HepG2 (cell line): ENCODE data around the gene TMOD2. TPM values are rescaled to one million over a fixed set of nuclear protein-coding genes. Genes with fewer than 3 reads are reported as not detected.

Source experiments
- ASH2L ChIP-seq: fragments of 300-600, 200-600 bp; sonication (generic); IDR thresholded peaks from 2 replicates; pipeline ENCODE4 v1.7.0; 2017; ENCODE audit warnings: low read depth, mild to moderate bottlenecking, moderate library complexity, mixed read lengths, low read length; ENCODE audit not compliant: insufficient read length
- ATF7-NPFF ChIP-seq: sonication (generic); formaldehyde crosslinking; IDR thresholded peaks from 2 replicates; pipeline ENCODE4 v1.8.1; 2023; ENCODE audit warnings: mild to moderate bottlenecking, low read depth, missing genetic modification reagents, moderate library complexity
- E2F5 ChIP-seq: sonication (generic); formaldehyde crosslinking; conservative IDR thresholded peaks from 2 replicates; pipeline ENCODE4 v1.4.0; 2020; ENCODE audit warnings: missing genetic modification reagents
- FOXJ3 ChIP-seq: sonication (generic); formaldehyde crosslinking; IDR thresholded peaks from 2 replicates; pipeline ENCODE4 v1.4.0; 2020; ENCODE audit warnings: missing genetic modification reagents, mild to moderate bottlenecking, borderline replicate concordance
- FOXO4 ChIP-seq: sonication (generic); formaldehyde crosslinking; conservative IDR thresholded peaks from 2 replicates; pipeline ENCODE4 v1.8.1; 2023; ENCODE audit warnings: missing genetic modification reagents
- GATAD2A ChIP-seq: IDR thresholded peaks from 2 replicates; pipeline ENCODE4 v1.6.1; 2016
- HMG20B ChIP-seq: conservative IDR thresholded peaks from 2 replicates; pipeline ENCODE4 v1.6.1; 2016; ENCODE audit warnings: missing genetic modification reagents, missing compliant biosample characterization
- IKZF4 ChIP-seq: sonication (generic); formaldehyde crosslinking; IDR thresholded peaks from 2 replicates; pipeline ENCODE4 v1.5.1; 2020; ENCODE audit warnings: borderline replicate concordance, mild to moderate bottlenecking, low read depth, missing genetic modification reagents; ENCODE audit errors: not compliant biosample characterization
- MEF2D ChIP-seq: sonication (generic); formaldehyde crosslinking; IDR thresholded peaks from 2 replicates; pipeline ENCODE4 v1.5.1; 2020; ENCODE audit warnings: mild to moderate bottlenecking, missing genetic modification reagents
- MTA3 ChIP-seq: sonication (generic); formaldehyde crosslinking; IDR thresholded peaks from 2 replicates; pipeline ENCODE4 v1.4.0; 2020; ENCODE audit warnings: missing genetic modification reagents
- MTERF4 ChIP-seq: sonication (generic); formaldehyde crosslinking; IDR thresholded peaks from 2 replicates; pipeline ENCODE4 v1.8.0; 2023; ENCODE audit warnings: mild to moderate bottlenecking, missing genetic modification reagents
- MYNN ChIP-seq: sonication (generic); formaldehyde crosslinking; IDR thresholded peaks from 2 replicates; pipeline ENCODE4 v1.4.0; 2020; ENCODE audit warnings: mild to moderate bottlenecking, low read depth, missing genetic modification reagents
- NFYC ChIP-seq: IDR thresholded peaks from 2 replicates; pipeline ENCODE4 v1.6.1; 2016; ENCODE audit warnings: missing genetic modification reagents, missing compliant biosample characterization
- POLR2A ChIP-seq, 2 experiments: IDR thresholded peaks; 2 replicates each; pipeline ENCODE4 v1.6.1; 2011; ENCODE audit warnings: low read depth in 2 of 2, low read length in 2 of 2, mild to moderate bottlenecking in 1 of 2, moderate library complexity in 1 of 2; ENCODE audit not compliant: insufficient read depth in 1 of 2
- RBM22 ChIP-seq: fragments of 200-400 bp; formaldehyde crosslinking; optimal IDR thresholded peaks from 2 replicates; pipeline ENCODE3; 2017; ENCODE audit warnings: mild to moderate bottlenecking, low read length, moderate library complexity
- REXO4 ChIP-seq: sonication (generic); formaldehyde crosslinking; IDR thresholded peaks from 2 replicates; pipeline ENCODE4 v1.8.0; 2022; ENCODE audit warnings: missing genetic modification reagents, mild to moderate bottlenecking, borderline replicate concordance
- SPEN ChIP-seq: sonication (generic); formaldehyde crosslinking; IDR thresholded peaks from 2 replicates; pipeline ENCODE4 v1.5.1; 2020; ENCODE audit warnings: low read depth, mild to moderate bottlenecking, missing genetic modification reagents
- SRY ChIP-seq: sonication (generic); formaldehyde crosslinking; IDR thresholded peaks from 2 replicates; pipeline ENCODE4 v1.8.0; 2022; ENCODE audit warnings: mild to moderate bottlenecking, missing genetic modification reagents
- U2AF1 ChIP-seq: fragments of 200-400 bp; formaldehyde crosslinking; optimal IDR thresholded peaks from 2 replicates; pipeline ENCODE3; 2017; ENCODE audit warnings: mild to moderate bottlenecking, low read depth, low read length
- XBP1 ChIP-seq: sonication (generic); formaldehyde crosslinking; IDR thresholded peaks from 2 replicates; pipeline ENCODE4 v1.5.0; 2020; ENCODE audit warnings: missing genetic modification reagents
- ZFYVE20 ChIP-seq: sonication (generic); formaldehyde crosslinking; IDR thresholded peaks from 2 replicates; pipeline ENCODE4 v1.8.0; 2023; ENCODE audit warnings: low read depth, mild to moderate bottlenecking, moderate library complexity, missing genetic modification reagents, borderline replicate concordance
- ZNF12 ChIP-seq: sonication (generic); formaldehyde crosslinking; IDR thresholded peaks from 2 replicates; pipeline ENCODE4 v1.5.0; 2020; ENCODE audit warnings: missing genetic modification reagents
- ZNF234 ChIP-seq: sonication (generic); formaldehyde crosslinking; conservative IDR thresholded peaks from 2 replicates; pipeline ENCODE4 v1.5.1; 2020; ENCODE audit warnings: mild to moderate bottlenecking, missing genetic modification reagents
- ZNF577 ChIP-seq: sonication (generic); formaldehyde crosslinking; IDR thresholded peaks from 2 replicates; pipeline ENCODE4 v1.4.0; 2020; ENCODE audit warnings: mild to moderate bottlenecking, low read depth, missing genetic modification reagents, borderline replicate concordance
- ZNF878 ChIP-seq: sonication (generic); formaldehyde crosslinking; IDR thresholded peaks from 2 replicates; pipeline ENCODE4 v1.8.1; 2023; ENCODE audit warnings: mild to moderate bottlenecking, missing genetic modification reagents, moderate library complexity
- ZSCAN12 ChIP-seq: sonication (generic); formaldehyde crosslinking; IDR thresholded peaks from 2 replicates; pipeline ENCODE4 v1.9.0; 2021; ENCODE audit warnings: mild to moderate bottlenecking, missing genetic modification reagents
- ZSCAN21 ChIP-seq: sonication (generic); formaldehyde crosslinking; IDR thresholded peaks from 2 replicates; pipeline ENCODE4 v1.8.0; 2022; ENCODE audit warnings: mild to moderate bottlenecking, missing genetic modification reagents, moderate library complexity, borderline replicate concordance
- ZSCAN31 ChIP-seq: sonication (generic); formaldehyde crosslinking; IDR thresholded peaks from 2 replicates; pipeline ENCODE4 v1.5.0; 2020; ENCODE audit warnings: low read depth, mild to moderate bottlenecking, missing genetic modification reagents
- polyA plus RNA-seq, 8 experiments: library from polyadenylated mRNA; depleted of rRNA in 3 of 8; stranded (reverse) in 7 of 8; unstranded in 1 of 8; fragments of >200 nt; fragmentation: Illumina TruSeq in 4 of 8; extraction: Trizol in 4 of 8; gene quantifications; 2 replicates each; pipeline versions ENCODE4 v1.2.1 to v1.2.3, GENCODE V29; 2011 to 2016; ENCODE audit warnings: low read depth in 4 of 8, missing spikeins in 1 of 8, mixed read lengths in 1 of 8; ENCODE audit not compliant: insufficient read depth in 1 of 8
- total RNA-seq, 5 experiments: library from RNA; depleted of rRNA; stranded (reverse); fragments of >200 nt; fragmentation: Illumina TruSeq; extraction: Trizol; gene quantifications; 2 replicates each; pipeline ENCODE4 v1.2.3, GENCODE V29; 2016; ENCODE audit warnings: low read depth in 1 of 5

TMOD2 gene
- total and polyA plus RNA-seq, 2 of the 13 experiments (the other 11 are each of a cell fraction or from before 2014, with no cell fraction given) = 0.01 to 0.02 TPM

- no peak for TF ChIP-seq NFYC (CRISPR knock-in tag)
- TF ChIP-seq ZSCAN12 (CRISPR knock-in tag) = no peak
- TF ChIP-seq ZNF12 = no peak
- TF ChIP-seq HMG20B (CRISPR knock-in tag) = no peak
- TF ChIP-seq ZNF577 (CRISPR knock-in tag) = no peak
- no peak for TF ChIP-seq IKZF4 (CRISPR knock-in tag)
- no peak for TF ChIP-seq FOXO4 (CRISPR knock-in tag)
- no peak for TF ChIP-seq SRY (CRISPR knock-in tag)
- no peak for TF ChIP-seq FOXJ3 (CRISPR knock-in tag)
- TF ChIP-seq U2AF1 = no peak
- TF ChIP-seq XBP1 (CRISPR knock-in tag) = no peak
- TF ChIP-seq ASH2L = peak; percentile 80
- TF ChIP-seq ZSCAN21 (CRISPR knock-in tag) = no peak
- TF ChIP-seq MTERF4 (CRISPR knock-in tag) = no peak
- no peak for TF ChIP-seq MEF2D
- no peak for TF ChIP-seq GATAD2A (CRISPR knock-in tag)
- TF ChIP-seq MTA3 = no peak
- no peak for TF ChIP-seq POLR2A (IDR thresholded peaks at IDR 0.05; ENCODE audit: insufficient read depth in 1 of 2, low read depth in 2 of 2, low read length in 2 of 2)
- no peak for TF ChIP-seq ZNF234 (CRISPR knock-in tag)
- TF ChIP-seq ZFYVE20 = no peak
- TF ChIP-seq ZNF878 (CRISPR knock-in tag) = no peak
- TF ChIP-seq MYNN = no peak
- TF ChIP-seq ATF7-NPFF (CRISPR knock-in tag) = no peak
- TF ChIP-seq REXO4 = no peak
- no peak for TF ChIP-seq RBM22
- no peak for TF ChIP-seq E2F5
- no peak for TF ChIP-seq SPEN (CRISPR knock-in tag)
- no peak for TF ChIP-seq ZSCAN31 (CRISPR knock-in tag)
Observed at GRCh38 chr15:51842852-51843737, 91.7 kb downstream of the TMOD2 start (continued).
